Gastrocnemius medialis (tissue), 4 donors: Measurements from ENCODE around the gene ARL15. TPM values are rescaled to one million over a fixed set of nuclear protein-coding genes. Genes with fewer than 3 reads are reported as not detected.

ENCODE experiments used
- ATAC-seq, 2 donors: fragments of 150-250 bp; one replicate each; pipeline ENCODE4 v1.9.1; 2016
- DNase-seq, 2 donors: peaks; one replicate each; pipeline ENCODE4 v3.0.0-alpha.2; 2019
- H3K27ac ChIP-seq, 4 donors: fragments of 200-600 bp; sonication (generic); 1 replicate in 1 of 4; 2 replicates in 3 of 4; pipeline ENCODE4 v1.5.1; 2016 to 2018; ENCODE audit warnings: mild to moderate bottlenecking in 2 of 4, moderate library complexity in 1 of 4
- H3K27me3 ChIP-seq, 3 donors: fragments of 200-600 bp; sonication (generic) in 2 of 3; 1 replicate in 1 of 3; 2 replicates in 2 of 3; pipeline versions ENCODE4 v1.5.1 to v1.6.0; 2016 to 2019; ENCODE audit warnings: mild to moderate bottlenecking in 1 of 3, moderate library complexity in 1 of 3
- H3K36me3 ChIP-seq, 2 donors: fragments of 200-600 bp; sonication (generic) in 1 of 2; one replicate each; pipeline ENCODE4 v1.5.1; 2017 to 2018
- H3K4me1 ChIP-seq, 2 donors: fragments of 200-600 bp; sonication (generic) in 1 of 2; one replicate each; pipeline ENCODE4 v1.5.1; 2016 to 2017; ENCODE audit warnings: mild to moderate bottlenecking in 2 of 2
- H3K4me3 ChIP-seq, 4 donors: fragments of 200-600 bp; sonication (generic) in 3 of 4; 1 replicate in 1 of 4; 2 replicates in 3 of 4; pipeline ENCODE4 v1.5.1; 2016 to 2019; ENCODE audit warnings: mild to moderate bottlenecking in 2 of 4
- H3K9me3 ChIP-seq, 3 donors: fragments of 200-600 bp; sonication (generic) in 2 of 3; 1 replicate in 1 of 3; 2 replicates in 2 of 3; pipeline ENCODE4 v1.5.1; 2016 to 2019
- POLR2A ChIP-seq, 2 donors: fragments of 450-650 bp; IDR thresholded peaks; one replicate each; pipeline ENCODE4 v1.6.1; 2017; ENCODE audit warnings: antibody characterized with exemption in 2 of 2, mild to moderate bottlenecking in 2 of 2, moderate library complexity in 2 of 2
- in situ Hi-C, 4 donors: fragments of 200-750 bp; cut with MboI; loops; one replicate each; pipeline versions ENCODE4 v1.15.0 to v1.8.0; 2017; ENCODE audit warnings: low sequenced_read_pairs in 4 of 4
- intact Hi-C: fragments of 100-400 bp; cut with DNase I; formaldehyde crosslinking; loops from one replicate; pipeline ENCODE4 v1.15.1; 2023; ENCODE audit warnings: low total_unique reads
- total RNA-seq, 4 donors: library from RNA; depleted of rRNA; stranded (reverse); fragments of >200 nt; gene quantifications; one replicate each; pipeline versions ENCODE4 v1.1.0 to v1.2.3, GENCODE V29; 2016
- TF ChIP-seq, protein P1 (sequence below), 5 experiments: fragments of 450-650 bp in 3 of 5; fragments of 200-600 bp in 2 of 5; sonication (generic) in 2 of 5; IDR thresholded peaks in 4 of 5; conservative IDR thresholded peaks in 1 of 5; 1 replicate in 4 of 5; 2 replicates in 1 of 5; pipeline ENCODE4 v1.5.1; 2016 to 2019; ENCODE audit warnings: antibody characterized with exemption in 5 of 5, mild to moderate bottlenecking in 3 of 5, moderate library complexity in 3 of 5

Gene ARL15
- total RNA-seq, 4 donors from 2014 or later: 1.7 to 5.5 (median 3.2) TPM

DNA sequence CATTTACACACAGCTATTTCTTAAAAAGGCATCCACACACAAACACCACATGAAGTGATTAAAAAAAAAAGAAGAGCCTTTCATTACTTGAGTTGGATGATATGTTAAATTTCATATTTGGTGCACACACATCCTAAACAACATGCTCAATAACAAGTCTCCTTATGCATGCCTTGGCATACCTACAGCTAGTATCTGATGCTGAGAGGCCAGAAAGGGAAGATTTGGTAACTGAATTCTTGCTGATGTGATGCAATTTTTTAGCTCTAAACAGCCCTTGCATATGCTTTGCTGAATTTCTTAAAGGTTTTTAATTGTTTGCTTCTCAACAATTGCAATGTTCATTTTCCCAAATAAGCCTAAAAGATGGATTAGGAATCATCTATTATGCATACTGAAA, 338.8 kb downstream of the ARL15 start:
- Histone ChIP-seq H3K27ac (no peak overlapping the region), H3K36me3 (no peaks in the 10 kb centered on the region), H3K27me3 (no peaks in the 10 kb centered on the region), H3K4me1 (peaks cover 0 to 8% of the 10 kb centered on the region in 2 donors), H3K4me3 (no peak overlapping the region), H3K9me3 (no peaks in the 10 kb centered on the region)
- DNase-seq (no peak), ATAC-seq (no peak)
- in situ Hi-C loops (no loop called here), intact Hi-C loops (no loop called here)
- TF ChIP-seq POLR2A (IDR thresholded peaks at IDR 0.05): no peak
- TF ChIP-seq, protein P1, sequence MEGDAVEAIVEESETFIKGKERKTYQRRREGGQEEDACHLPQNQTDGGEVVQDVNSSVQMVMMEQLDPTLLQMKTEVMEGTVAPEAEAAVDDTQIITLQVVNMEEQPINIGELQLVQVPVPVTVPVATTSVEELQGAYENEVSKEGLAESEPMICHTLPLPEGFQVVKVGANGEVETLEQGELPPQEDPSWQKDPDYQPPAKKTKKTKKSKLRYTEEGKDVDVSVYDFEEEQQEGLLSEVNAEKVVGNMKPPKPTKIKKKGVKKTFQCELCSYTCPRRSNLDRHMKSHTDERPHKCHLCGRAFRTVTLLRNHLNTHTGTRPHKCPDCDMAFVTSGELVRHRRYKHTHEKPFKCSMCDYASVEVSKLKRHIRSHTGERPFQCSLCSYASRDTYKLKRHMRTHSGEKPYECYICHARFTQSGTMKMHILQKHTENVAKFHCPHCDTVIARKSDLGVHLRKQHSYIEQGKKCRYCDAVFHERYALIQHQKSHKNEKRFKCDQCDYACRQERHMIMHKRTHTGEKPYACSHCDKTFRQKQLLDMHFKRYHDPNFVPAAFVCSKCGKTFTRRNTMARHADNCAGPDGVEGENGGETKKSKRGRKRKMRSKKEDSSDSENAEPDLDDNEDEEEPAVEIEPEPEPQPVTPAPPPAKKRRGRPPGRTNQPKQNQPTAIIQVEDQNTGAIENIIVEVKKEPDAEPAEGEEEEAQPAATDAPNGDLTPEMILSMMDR (IDR thresholded peaks at IDR 0.05 in 4 of 5, conservative IDR thresholded peaks at IDR 0.05 in 1 of 5): no peak

DNA sequence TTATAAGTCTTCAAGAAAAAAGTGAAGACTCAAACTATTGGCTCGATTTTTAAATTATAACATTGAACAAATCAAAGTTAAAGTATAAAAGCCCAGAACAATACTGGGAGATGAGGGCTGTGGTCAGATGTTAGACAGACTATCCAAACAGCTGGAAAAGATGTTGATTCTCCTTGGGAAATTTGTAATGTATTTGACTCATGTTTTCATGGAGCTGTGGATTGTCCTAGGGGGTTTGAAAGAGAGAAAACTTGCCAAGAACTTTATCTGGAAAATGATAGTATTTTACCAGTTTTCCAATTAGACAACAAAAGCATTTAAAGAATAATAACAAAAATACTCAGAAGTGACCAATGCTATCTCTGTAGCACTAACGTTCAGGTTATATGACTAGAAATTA, 339.2 kb downstream of the ARL15 start:
- in situ Hi-C loops: no loop called here
- ATAC-seq (no peak), DNase-seq (no peak)
- no peak for TF ChIP-seq POLR2A (IDR thresholded peaks at IDR 0.05)
- TF ChIP-seq, protein P1 (IDR thresholded peaks at IDR 0.05 in 4 of 5, conservative IDR thresholded peaks at IDR 0.05 in 1 of 5): no peak
- Histone ChIP-seq H3K36me3 (no peaks in the 10 kb centered on the region), H3K4me1 (peaks cover 0 to 8% of the 10 kb centered on the region in 2 donors), H3K27me3 (no peaks in the 10 kb centered on the region), H3K9me3 (no peaks in the 10 kb centered on the region), H3K4me3 (no peak overlapping the region), H3K27ac (no peak overlapping the region)
- intact Hi-C loops: no loop called here

DNA sequence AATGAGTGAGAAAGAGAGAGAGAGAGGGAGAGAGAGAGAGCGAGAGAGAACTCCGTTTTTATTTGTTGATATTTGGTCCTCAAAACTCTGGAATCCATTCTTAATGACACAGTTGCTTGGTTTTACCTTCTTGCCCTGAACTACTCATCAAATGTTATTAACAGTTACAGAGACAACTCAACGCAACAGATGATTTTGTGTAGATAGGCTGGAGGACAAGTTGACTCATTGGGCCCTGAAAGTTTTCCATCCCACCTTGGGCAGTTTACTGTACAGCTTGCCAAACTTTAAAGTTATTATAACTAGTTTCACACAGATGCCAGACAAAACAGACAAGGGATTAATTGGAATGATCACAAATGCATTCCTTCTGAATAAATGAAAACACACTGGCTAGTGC, 339.9 kb downstream of the ARL15 start:
- no peak overlapping the region for H3K27ac ChIP-seq
- peaks cover 0 to 8% of the 10 kb centered on the region in 2 donors for H3K4me1 ChIP-seq
- TF ChIP-seq, protein P1 (IDR thresholded peaks at IDR 0.05 in 4 of 5, conservative IDR thresholded peaks at IDR 0.05 in 1 of 5): no peak
- no peak for TF ChIP-seq POLR2A (IDR thresholded peaks at IDR 0.05)
- no peaks in the 10 kb centered on the region for H3K36me3 ChIP-seq
- H3K9me3 ChIP-seq: no peaks in the 10 kb centered on the region
- no peaks in the 10 kb centered on the region for H3K27me3 ChIP-seq
- no peak overlapping the region for H3K4me3 ChIP-seq
- no peak for DNase-seq
- intact Hi-C loops: no loop called here
- in situ Hi-C loops: no loop called here
- no peak for ATAC-seq

DNA sequence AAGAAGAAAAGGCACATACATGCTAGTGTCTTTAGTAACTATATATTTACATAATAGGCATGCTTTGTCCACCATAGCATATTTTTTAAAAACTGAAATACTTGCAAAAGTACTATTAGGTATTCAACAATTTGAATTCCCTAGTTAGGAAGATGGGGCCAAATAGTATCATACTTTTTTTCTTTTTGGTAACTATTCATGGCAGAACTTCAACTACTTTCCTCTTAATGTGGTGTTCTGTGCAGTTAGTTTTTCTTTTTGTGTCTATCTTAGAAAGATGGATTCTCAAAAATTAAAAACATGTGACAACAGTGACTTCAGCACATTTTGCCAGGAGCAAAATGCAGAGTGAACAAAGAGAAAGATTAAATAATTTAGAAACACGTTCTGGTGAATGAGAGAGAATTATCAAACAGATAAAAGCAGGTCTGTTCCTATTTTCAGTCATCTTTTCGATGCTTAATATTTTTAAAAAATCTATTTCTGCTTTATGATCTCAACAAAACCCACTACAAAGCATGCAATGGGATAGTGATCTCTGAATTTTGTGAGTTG, 341.1 kb downstream of the ARL15 start:
- no peak for ATAC-seq
- Histone ChIP-seq H3K4me3 (no peak overlapping the region), H3K4me1 (peaks cover 0 to 8% of the 10 kb centered on the region in 2 donors), H3K27ac (no peak overlapping the region), H3K27me3 (no peaks in the 10 kb centered on the region), H3K36me3 (no peaks in the 10 kb centered on the region), H3K9me3 (no peaks in the 10 kb centered on the region)
- TF ChIP-seq, protein P1 (IDR thresholded peaks at IDR 0.05 in 4 of 5, conservative IDR thresholded peaks at IDR 0.05 in 1 of 5): no peak
- no peak for TF ChIP-seq POLR2A (IDR thresholded peaks at IDR 0.05)
- DNase-seq: no peak
- in situ Hi-C loops (no loop called here), intact Hi-C loops (no loop called here)

DNA sequence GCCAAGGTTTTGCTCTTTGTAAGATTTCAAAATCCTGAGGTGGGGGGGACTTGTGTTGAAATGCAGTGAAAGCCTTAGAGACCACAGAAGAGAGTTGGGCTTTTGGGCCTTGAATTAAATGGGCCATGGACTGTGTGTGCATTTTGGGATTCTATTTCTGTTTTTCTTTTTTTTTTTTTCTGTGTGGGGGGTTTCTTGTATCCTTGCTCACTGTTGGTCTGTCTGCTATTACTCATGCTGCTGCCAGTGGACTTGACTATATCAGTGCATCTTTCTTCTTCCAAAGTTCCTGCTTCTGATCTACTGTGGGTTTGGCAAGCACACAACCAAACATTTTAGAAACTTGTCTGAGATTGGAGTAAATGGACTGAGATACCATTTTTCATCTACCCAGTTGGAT, 344.9 kb downstream of the ARL15 start:
- DNase-seq (no peak), ATAC-seq (no peak)
- no peak for TF ChIP-seq POLR2A (IDR thresholded peaks at IDR 0.05)
- TF ChIP-seq, protein P1 (IDR thresholded peaks at IDR 0.05 in 4 of 5, conservative IDR thresholded peaks at IDR 0.05 in 1 of 5): no peak
- Histone ChIP-seq H3K4me3 (no peak overlapping the region), H3K36me3 (no peaks in the 10 kb centered on the region), H3K27me3 (no peaks in the 10 kb centered on the region), H3K27ac (no peak overlapping the region), H3K4me1 (no peaks in the 10 kb centered on the region), H3K9me3 (no peaks in the 10 kb centered on the region)
- intact Hi-C loops: no loop called here
- in situ Hi-C loops: no loop called here
